HEK293 (cell line): ENCODE measurements around the gene NUMB.

Experiments used
- SETDB1 ChIP-seq: IDR thresholded peaks from one replicate; pipeline ENCODE4 v1.6.1; 2017; ENCODE audit warnings: mild to moderate bottlenecking, low read length, moderate library complexity, mixed read lengths; ENCODE audit not compliant: insufficient read length
- ZBTB21 ChIP-seq: fragments of 450-650 bp; formaldehyde crosslinking; IDR thresholded peaks from 2 replicates; pipeline ENCODE4 v1.5.1; 2017; ENCODE audit warnings: missing biosample characterization, missing genetic modification characterization
- ZNF132 ChIP-seq: fragments of 450-650 bp; formaldehyde crosslinking; IDR thresholded peaks from 2 replicates; pipeline ENCODE4 v1.5.1; 2017; ENCODE audit warnings: missing biosample characterization, missing genetic modification characterization, borderline replicate concordance
- ZNF174 ChIP-seq: fragments of 450-650 bp; formaldehyde crosslinking; IDR thresholded peaks from 2 replicates; pipeline ENCODE4 v1.5.0; 2017; ENCODE audit warnings: missing biosample characterization, mild to moderate bottlenecking, missing genetic modification characterization
- ZNF311 ChIP-seq: fragments of 450-650 bp; formaldehyde crosslinking; IDR thresholded peaks from 2 replicates; pipeline ENCODE4 v1.5.1; 2017; ENCODE audit warnings: missing biosample characterization, missing genetic modification characterization, borderline replicate concordance
- ZNF521 ChIP-seq: fragments of 450-650 bp; formaldehyde crosslinking; IDR thresholded peaks from 2 replicates; pipeline ENCODE4 v1.5.1; 2017; ENCODE audit warnings: missing biosample characterization, mild to moderate bottlenecking, missing genetic modification characterization
- ZNF561 ChIP-seq: fragments of 450-650 bp; IDR thresholded peaks from 2 replicates; pipeline ENCODE4 v1.5.1; 2018; ENCODE audit warnings: missing biosample characterization, missing genetic modification characterization, borderline replicate concordance
- ZNF670 ChIP-seq: fragments of 450-650 bp; formaldehyde crosslinking; IDR thresholded peaks from 2 replicates; pipeline ENCODE4 v1.5.1; 2016; ENCODE audit warnings: missing biosample characterization, missing genetic modification characterization, low read depth
- TF ChIP-seq, protein P1 (sequence below): fragments of 450-650 bp; formaldehyde crosslinking; IDR thresholded peaks from 2 replicates; pipeline ENCODE4 v1.5.1; 2016; ENCODE audit warnings: missing biosample characterization, missing genetic modification characterization

GRCh38 chr14:73230051-73230450 is 228.3 kb downstream of the NUMB start:
- TF ChIP-seq ZNF561 (tag by site-specific recombination) (no peak), ZNF132 (tag by site-specific recombination) (no peak), ZNF670 (tag by site-specific recombination) (no peak), ZNF174 (tag by site-specific recombination) (no peak), ZNF311 (no peak), SETDB1 (no peak), ZNF521 (tag by site-specific recombination) (no peak), ZBTB21 (no peak)
- TF ChIP-seq, protein P1, sequence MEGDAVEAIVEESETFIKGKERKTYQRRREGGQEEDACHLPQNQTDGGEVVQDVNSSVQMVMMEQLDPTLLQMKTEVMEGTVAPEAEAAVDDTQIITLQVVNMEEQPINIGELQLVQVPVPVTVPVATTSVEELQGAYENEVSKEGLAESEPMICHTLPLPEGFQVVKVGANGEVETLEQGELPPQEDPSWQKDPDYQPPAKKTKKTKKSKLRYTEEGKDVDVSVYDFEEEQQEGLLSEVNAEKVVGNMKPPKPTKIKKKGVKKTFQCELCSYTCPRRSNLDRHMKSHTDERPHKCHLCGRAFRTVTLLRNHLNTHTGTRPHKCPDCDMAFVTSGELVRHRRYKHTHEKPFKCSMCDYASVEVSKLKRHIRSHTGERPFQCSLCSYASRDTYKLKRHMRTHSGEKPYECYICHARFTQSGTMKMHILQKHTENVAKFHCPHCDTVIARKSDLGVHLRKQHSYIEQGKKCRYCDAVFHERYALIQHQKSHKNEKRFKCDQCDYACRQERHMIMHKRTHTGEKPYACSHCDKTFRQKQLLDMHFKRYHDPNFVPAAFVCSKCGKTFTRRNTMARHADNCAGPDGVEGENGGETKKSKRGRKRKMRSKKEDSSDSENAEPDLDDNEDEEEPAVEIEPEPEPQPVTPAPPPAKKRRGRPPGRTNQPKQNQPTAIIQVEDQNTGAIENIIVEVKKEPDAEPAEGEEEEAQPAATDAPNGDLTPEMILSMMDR (tag by site-specific recombination): no peak
